ENCODE measurements around the gene ATP8A2.

DNA sequence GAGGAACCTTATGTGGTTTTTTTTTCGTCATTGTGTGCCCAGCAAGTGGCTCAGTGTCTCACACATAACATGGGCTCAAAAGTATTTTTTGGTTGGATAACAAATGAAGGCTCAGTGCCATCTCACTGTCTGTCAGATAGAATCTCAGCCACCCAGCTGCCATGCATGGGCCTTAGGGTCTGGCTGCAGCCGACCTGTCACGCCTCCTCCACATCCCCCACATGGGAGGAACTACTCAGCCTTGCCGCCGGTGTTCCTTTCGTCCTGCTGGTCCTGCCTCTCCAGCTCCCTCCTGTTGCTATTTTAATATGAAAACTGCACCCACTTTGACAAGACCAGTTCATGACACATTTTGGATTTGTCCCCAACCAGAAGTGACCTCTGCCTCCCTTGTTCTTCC, 558.9 kb downstream of the ATP8A2 start:
- TF ChIP-seq POLR2A (IDR thresholded peaks at IDR 0.05), result no peak
- TF ChIP-seq, protein P1, sequence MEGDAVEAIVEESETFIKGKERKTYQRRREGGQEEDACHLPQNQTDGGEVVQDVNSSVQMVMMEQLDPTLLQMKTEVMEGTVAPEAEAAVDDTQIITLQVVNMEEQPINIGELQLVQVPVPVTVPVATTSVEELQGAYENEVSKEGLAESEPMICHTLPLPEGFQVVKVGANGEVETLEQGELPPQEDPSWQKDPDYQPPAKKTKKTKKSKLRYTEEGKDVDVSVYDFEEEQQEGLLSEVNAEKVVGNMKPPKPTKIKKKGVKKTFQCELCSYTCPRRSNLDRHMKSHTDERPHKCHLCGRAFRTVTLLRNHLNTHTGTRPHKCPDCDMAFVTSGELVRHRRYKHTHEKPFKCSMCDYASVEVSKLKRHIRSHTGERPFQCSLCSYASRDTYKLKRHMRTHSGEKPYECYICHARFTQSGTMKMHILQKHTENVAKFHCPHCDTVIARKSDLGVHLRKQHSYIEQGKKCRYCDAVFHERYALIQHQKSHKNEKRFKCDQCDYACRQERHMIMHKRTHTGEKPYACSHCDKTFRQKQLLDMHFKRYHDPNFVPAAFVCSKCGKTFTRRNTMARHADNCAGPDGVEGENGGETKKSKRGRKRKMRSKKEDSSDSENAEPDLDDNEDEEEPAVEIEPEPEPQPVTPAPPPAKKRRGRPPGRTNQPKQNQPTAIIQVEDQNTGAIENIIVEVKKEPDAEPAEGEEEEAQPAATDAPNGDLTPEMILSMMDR (IDR thresholded peaks at IDR 0.05), result no peak
- TF ChIP-seq POLR2AphosphoS5 (IDR thresholded peaks at IDR 0.05), result no peak
